KOPT-K1 (cell line): ENCODE results near the gene CDK15.
"Not testable (repeated sequence)": the region's sequence is repeated elsewhere in the genome, so short reads cannot be mapped to it uniquely, and the experiment has no call there.

Source experiments
- H3K27ac ChIP-seq: fragments of 200-600 bp; sonication (generic); 2 replicates; pipeline ENCODE4 v1.5.1; 2016; ENCODE audit warnings: antibody characterized with exemption, mild to moderate bottlenecking, low read depth, low read length; ENCODE audit not compliant: poor library complexity, severe bottlenecking
- H3K36me3 ChIP-seq: fragments of 200-600 bp; sonication (generic); 2 replicates; pipeline ENCODE4 v1.5.1; 2017; ENCODE audit warnings: antibody characterized with exemption, mild to moderate bottlenecking, low read length, moderate library complexity; ENCODE audit not compliant: insufficient read depth
- H3K9me3 ChIP-seq: fragments of 200-600 bp; sonication (generic); 2 replicates; pipeline ENCODE4 v1.5.1; 2017; ENCODE audit warnings: antibody characterized with exemption, low read length, mild to moderate bottlenecking; ENCODE audit not compliant: insufficient read depth, poor library complexity, severe bottlenecking

Gene CDK15

GRCh38 chr2:201806442-201807170, at the start of gene CDK15:
Gene CDK15 (plus strand): TSS chr2:201806537. CDS start chr2:201806665, 128 bp downstream.
- H3K9me3 ChIP-seq = no peaks in the 10 kb centered on the region
- H3K27ac ChIP-seq = no peak within 1 kb of the TSS
- no peaks in the 10 kb centered on the region for H3K36me3 ChIP-seq

- no peaks in the 10 kb centered on the region for H3K9me3 ChIP-seq
- no peak overlapping the region for H3K27ac ChIP-seq
- peaks cover 10% of the 10 kb centered on the region for H3K36me3 ChIP-seq
Measured at GRCh38 chr2:201758234-201758633, 48.1 kb upstream of the CDK15 start.

DNA sequence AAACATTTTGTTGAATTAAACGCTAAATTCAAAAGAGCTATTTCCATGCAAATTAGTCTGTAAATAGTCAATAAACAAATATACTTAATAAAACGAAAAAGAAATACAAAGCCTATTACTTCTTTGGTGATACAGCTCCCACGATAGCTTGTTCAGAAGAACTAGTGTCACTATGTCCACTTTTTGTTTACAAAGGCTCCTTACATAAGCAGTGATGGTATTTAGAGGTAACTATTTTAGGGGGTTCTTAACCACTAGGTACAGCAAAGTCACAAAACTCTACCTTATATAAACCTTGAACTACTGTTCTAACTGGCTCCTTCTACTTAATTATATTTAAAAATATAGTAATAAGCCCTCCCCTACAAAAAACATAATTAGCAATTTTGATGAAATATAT, 47.5 kb upstream of the CDK15 start:
- H3K36me3 ChIP-seq = peaks cover 10% of the 10 kb centered on the region
- no peak overlapping the region for H3K27ac ChIP-seq
- no peaks in the 10 kb centered on the region for H3K9me3 ChIP-seq

- Histone ChIP-seq H3K36me3 (peaks cover 10% of the 10 kb centered on the region), H3K9me3 (no peaks in the 10 kb centered on the region), H3K27ac (no peak overlapping the region)
Measured at GRCh38 chr2:201759567-201759966, 46.8 kb upstream of the CDK15 start.

- Histone ChIP-seq H3K36me3 (peaks cover 10% of the 10 kb centered on the region), H3K9me3 (no peaks in the 10 kb centered on the region), H3K27ac (no peak overlapping the region)
Measured at GRCh38 chr2:201761101-201761500, 45.2 kb upstream of the CDK15 start.

- H3K27ac ChIP-seq, H3K9me3 ChIP-seq: not testable (repeated sequence)
- H3K36me3 ChIP-seq = peaks cover 10% of the 10 kb centered on the region
Measured at GRCh38 chr2:201764469-201764868, 41.9 kb upstream of the CDK15 start.

GRCh38 chr2:201765799-201766198, 40.5 kb upstream of the CDK15 start:
- Histone ChIP-seq H3K36me3 (peaks cover 7% of the 10 kb centered on the region), H3K27ac (no peak overlapping the region), H3K9me3 (no peaks in the 10 kb centered on the region)

DNA sequence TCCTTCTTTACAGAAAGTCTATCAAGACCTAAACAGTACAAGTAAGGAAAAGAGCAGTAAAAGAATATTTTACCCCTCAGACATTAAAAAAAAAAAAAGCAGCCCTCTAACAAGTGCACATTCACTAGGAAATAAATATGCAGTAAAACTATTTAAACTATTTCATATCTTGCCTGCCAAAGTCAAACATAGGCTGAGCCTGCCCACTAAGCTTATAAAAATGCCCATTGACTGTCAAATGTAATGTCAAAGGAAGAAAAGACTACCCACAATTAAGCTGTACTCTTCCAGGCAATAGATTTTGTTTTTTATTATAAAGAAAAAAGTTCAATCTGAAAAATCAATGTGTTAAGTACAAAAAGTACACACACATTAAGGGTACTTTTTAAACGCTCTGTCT, 37.4 kb upstream of the CDK15 start:
- H3K36me3 ChIP-seq = no peaks in the 10 kb centered on the region
- no peaks in the 10 kb centered on the region for H3K9me3 ChIP-seq

DNA sequence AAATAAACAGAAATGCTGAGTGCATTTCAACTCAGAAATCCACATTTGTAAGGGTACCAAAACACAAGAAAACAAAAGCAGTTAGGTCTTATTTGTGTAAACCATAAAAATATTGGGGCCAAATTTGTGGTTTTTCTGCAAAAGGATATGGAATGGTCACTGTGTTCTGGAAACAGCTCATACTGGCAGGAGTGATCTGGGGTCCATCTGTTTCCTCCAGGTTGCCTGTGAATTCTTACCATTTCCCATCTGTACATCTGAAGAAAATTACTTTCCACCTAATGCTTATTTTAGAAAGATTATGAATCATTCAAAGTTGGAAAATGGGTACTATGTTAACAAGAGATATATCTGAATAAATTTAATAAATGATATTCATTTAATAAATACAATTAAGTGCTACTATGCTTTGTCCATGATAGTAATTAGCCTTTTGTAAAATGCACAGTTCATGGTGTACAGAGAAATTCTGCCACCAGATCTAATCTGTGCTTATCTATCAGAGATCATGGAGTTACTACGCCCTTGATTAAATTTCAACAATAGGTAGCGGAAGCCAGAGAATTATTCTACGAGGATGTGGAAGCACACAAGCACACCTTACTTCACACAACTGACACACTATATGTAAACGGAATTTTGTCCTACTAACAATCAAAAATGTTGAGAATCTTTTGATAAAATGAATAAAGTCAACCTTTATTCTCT, 36.5 kb upstream of the CDK15 start:
- Histone ChIP-seq H3K27ac (no peak overlapping the region), H3K9me3 (no peaks in the 10 kb centered on the region), H3K36me3 (no peaks in the 10 kb centered on the region)

More for the DNA sequence above, 37.4 kb upstream of the CDK15 start:
- no peak overlapping the region for H3K27ac ChIP-seq

- Histone ChIP-seq H3K9me3 (no peaks in the 10 kb centered on the region), H3K36me3 (no peaks in the 10 kb centered on the region), H3K27ac (no peak overlapping the region)
Measured at GRCh38 chr2:201773990-201774389, 32.3 kb upstream of the CDK15 start.

- Histone ChIP-seq H3K9me3 (no peaks in the 10 kb centered on the region), H3K36me3 (no peaks in the 10 kb centered on the region), H3K27ac (no peak overlapping the region)
Measured at GRCh38 chr2:201774546-201774945, 31.8 kb upstream of the CDK15 start.

GRCh38 chr2:201775326-201775725, 31.0 kb upstream of the CDK15 start:
- H3K9me3 ChIP-seq = no peaks in the 10 kb centered on the region
- H3K27ac ChIP-seq = no peak overlapping the region
- no peaks in the 10 kb centered on the region for H3K36me3 ChIP-seq

- Histone ChIP-seq H3K27ac (no peak overlapping the region), H3K36me3 (no peaks in the 10 kb centered on the region), H3K9me3 (no peaks in the 10 kb centered on the region)
Measured at GRCh38 chr2:201777043-201777442, 29.3 kb upstream of the CDK15 start.

DNA sequence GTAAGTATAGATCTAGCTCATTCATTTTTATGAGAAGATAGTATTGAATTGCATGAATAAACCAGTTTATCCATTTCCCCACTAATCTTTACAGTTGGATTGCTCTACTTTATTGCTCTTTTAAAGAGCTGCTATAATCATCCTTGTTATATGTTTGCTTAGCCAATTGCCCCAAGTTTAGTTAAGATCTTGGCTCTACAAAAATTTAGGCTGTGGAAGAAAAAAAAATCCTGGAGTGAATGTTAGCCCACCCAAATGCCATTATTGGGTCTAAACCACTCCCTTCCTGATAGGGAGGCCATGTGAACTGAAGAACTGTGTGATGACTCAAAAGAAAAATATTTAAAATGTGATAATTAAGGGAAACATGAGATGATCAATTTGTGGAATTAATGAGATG, 28.5 kb upstream of the CDK15 start:
- no peak overlapping the region for H3K27ac ChIP-seq
- no peaks in the 10 kb centered on the region for H3K36me3 ChIP-seq
- H3K9me3 ChIP-seq = no peaks in the 10 kb centered on the region

DNA sequence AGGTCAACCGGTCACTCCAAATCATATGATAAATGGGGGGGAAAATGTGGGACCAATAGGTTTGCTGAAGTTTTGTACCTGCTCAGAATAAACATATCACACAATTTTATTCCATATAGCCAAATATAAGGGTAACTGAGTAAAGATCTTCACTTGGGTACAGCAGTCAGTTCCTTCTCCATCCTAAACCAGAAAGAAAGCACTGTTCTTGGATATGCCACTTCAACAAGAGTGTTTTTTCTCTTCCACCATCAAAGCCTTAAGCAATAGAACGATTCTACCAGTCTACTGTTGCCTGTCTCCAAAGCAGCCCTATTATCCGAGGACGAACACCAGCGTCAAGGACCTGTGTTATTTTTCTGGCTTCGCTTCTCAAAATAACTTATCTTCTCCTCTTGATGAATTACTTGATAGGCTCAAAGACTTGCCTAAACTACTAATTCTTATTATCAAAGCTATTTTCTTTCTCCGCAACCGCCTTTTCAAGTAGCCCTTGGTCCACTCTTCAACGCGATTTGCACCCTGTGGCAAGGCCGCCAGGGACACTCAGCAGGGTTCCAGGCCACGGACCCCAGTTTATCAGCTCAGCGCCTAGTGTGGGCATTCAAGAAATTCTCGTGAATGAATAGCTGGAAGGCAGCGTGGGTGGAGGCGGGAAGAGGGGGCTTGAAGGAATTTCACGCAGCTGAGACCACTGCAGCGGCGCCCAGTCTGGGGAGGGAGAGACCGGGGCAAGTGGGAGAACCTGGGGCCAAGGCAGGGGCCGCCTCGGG, 26.2 kb upstream of the CDK15 start:
- Histone ChIP-seq H3K9me3 (no peaks in the 10 kb centered on the region), H3K36me3 (no peaks in the 10 kb centered on the region), H3K27ac (peak overlapping the region; percentile 77)
